ENCODE measurements around the gene GTF2H2C. TPM values are rescaled to one million over a fixed set of nuclear protein-coding genes. Genes with fewer than 3 reads are reported as not detected.
"Not testable (repeated sequence)": the region's sequence is repeated elsewhere in the genome, so short reads cannot be mapped to it uniquely, and the experiment has no call there.

GTF2H2C gene
- total RNA-seq, 2 experiments from 2014 or later: 29.5 to 32.4 TPM

- H3K4me1 Mint-ChIP-seq; H3K36me3 Mint-ChIP-seq (ENCODE audit: low read depth); H3K4me3 Mint-ChIP-seq; H3K9me3 Mint-ChIP-seq; DNase-seq; H3K27ac Mint-ChIP-seq; POLR2A ChIA-PET; H3K27me3 Mint-ChIP-seq; CTCF ChIA-PET: not testable (repeated sequence)
Measured at GRCh38 chr5:69607750-69608149, 47.8 kb downstream of the GTF2H2C start.

GRCh38 chr5:69608861-69609496 is 49.0 kb downstream of the GTF2H2C start:
- H3K27ac Mint-ChIP-seq; H3K9me3 Mint-ChIP-seq; H3K27me3 Mint-ChIP-seq; H3K36me3 Mint-ChIP-seq (ENCODE audit: low read depth); H3K4me3 Mint-ChIP-seq; CTCF ChIA-PET; POLR2A ChIA-PET; DNase-seq; H3K4me1 Mint-ChIP-seq: not testable (repeated sequence)

GRCh38 chr5:69614843-69615242 is 54.9 kb downstream of the GTF2H2C start:
- CTCF ChIA-PET; H3K36me3 Mint-ChIP-seq (ENCODE audit: low read depth); H3K27ac Mint-ChIP-seq; H3K4me1 Mint-ChIP-seq; H3K9me3 Mint-ChIP-seq; DNase-seq; POLR2A ChIA-PET; H3K27me3 Mint-ChIP-seq; H3K4me3 Mint-ChIP-seq: not testable (repeated sequence)

- CTCF ChIA-PET; H3K27ac Mint-ChIP-seq; H3K9me3 Mint-ChIP-seq; H3K4me3 Mint-ChIP-seq; H3K36me3 Mint-ChIP-seq (ENCODE audit: low read depth); DNase-seq; POLR2A ChIA-PET; H3K4me1 Mint-ChIP-seq; H3K27me3 Mint-ChIP-seq: not testable (repeated sequence)
Measured at GRCh38 chr5:69631879-69632278, 71.9 kb downstream of the GTF2H2C start.

Other genes with a start within 250 kb of the GTF2H2C start
- gene CCDC125, start 227.4 kb upstream of the GTF2H2C start, total RNA-seq: 10 to 100 TPM in 1 of 2 experiments, 1 to 10 TPM in 1; 8.8 to 10.4 TPM
- gene AK6, start 190.7 kb upstream of the GTF2H2C start, total RNA-seq: 10 to 100 TPM; 30.9 to 31.2 TPM
- 10 to 100 TPM; 46.8 to 47.2 TPM for gene TAF9, start 190.7 kb upstream of the GTF2H2C start, total RNA-seq
- 10 to 100 TPM; 26.2 to 26.7 TPM for gene RAD17, start 190.4 kb upstream of the GTF2H2C start, total RNA-seq
- gene MARVELD2, start 145.1 kb upstream of the GTF2H2C start, total RNA-seq: under 1 TPM; 0.18 to 0.23 TPM
- 1 to 10 TPM; 1.2 to 1.4 TPM for gene OCLN, start 67.4 kb upstream of the GTF2H2C start, total RNA-seq